GM12878 (cell line): ENCODE data around the gene CCDC9B.

ENCODE experiments used
- CBX5 ChIP-seq: sonication (generic); IDR thresholded peaks from 2 replicates; pipeline ENCODE4 v1.6.1; 2016; ENCODE audit warnings: low read depth, moderate library complexity, mild to moderate bottlenecking, inconsistent platforms
- POLR2A ChIP-seq: IDR thresholded peaks from 2 replicates; pipeline ENCODE4 v1.6.1; 2011; ENCODE audit warnings: low read depth, mild to moderate bottlenecking, low read length
- POLR2AphosphoS5 ChIP-seq: IDR thresholded peaks from 2 replicates; pipeline ENCODE4 v1.6.1; 2011; ENCODE audit warnings: mild to moderate bottlenecking, low read length, inconsistent platforms
- ZBTB33 ChIP-seq: fragments of 450-650 bp; IDR thresholded peaks from 2 replicates; pipeline ENCODE4 v1.6.1; 2017; ENCODE audit warnings: mild to moderate bottlenecking

DNA sequence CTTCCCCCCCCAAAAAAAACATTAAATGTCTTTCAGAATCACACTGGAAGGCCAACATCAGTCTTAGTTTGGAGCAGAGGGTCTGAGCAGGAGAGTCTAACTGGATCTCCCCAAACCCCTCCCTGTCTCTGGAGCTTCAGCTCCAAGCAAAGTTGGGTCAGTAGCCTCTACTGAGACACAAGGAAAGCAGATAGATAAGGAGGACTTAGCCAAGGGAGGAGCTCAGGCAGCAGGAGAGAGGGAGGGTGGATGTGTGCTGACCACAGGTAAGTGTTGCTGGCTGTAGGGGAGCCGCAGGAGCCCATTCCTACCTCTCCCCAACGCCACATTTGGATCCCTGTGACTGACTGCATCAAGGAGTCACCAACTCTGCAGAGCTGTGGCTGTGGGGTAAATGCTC lies 40.0 kb downstream of the CCDC9B start:
- TF ChIP-seq ZBTB33 (no peak), CBX5 (no peak), POLR2AphosphoS5 (no peak), POLR2A (no peak)
